Measurements from ENCODE around the gene PTPRD.

- TF ChIP-seq CTCF (conservative IDR thresholded peaks at IDR 0.05 in 1 of 2, IDR thresholded peaks at IDR 0.05 in 1 of 2; ENCODE audit: low read depth in 1 of 2, low read length in 2 of 2) (no peak), EZH2 (IDR thresholded peaks at IDR 0.05; ENCODE audit: low read length, missing control alignments) (no peak)
These were observed 1749.7 kb downstream of the PTPRD start for GRCh38 chr9:8863069-8863468.

Data from fibroblast of lung (primary cell).